PC-3 (cell line): ENCODE results near the gene KIF20B. TPM values are rescaled to one million over a fixed set of nuclear protein-coding genes. Genes with fewer than 3 reads are reported as not detected.

ENCODE experiments used
- ATAC-seq: fragments of 200-7000 bp; cut with Tn5 transposase; 2 replicates; pipeline ENCODE4 v1.9.1; 2020; ENCODE audit warnings: mild to moderate bottlenecking, moderate library complexity
- BruUV-seq: library from RNA; stranded (reverse); fragments of 400-500 nt; replicated peaks from 2 replicates; lab custom pipeline; 2021; lab: Mats Ljungman, UMichigan
- CTCF ChIA-PET: fragments of 300-600 bp; sonication (Branson Sonifier 250); formaldehyde crosslinking; loops from one replicate; lab custom pipeline; 2022; ENCODE audit warnings: antibody characterized with exemption; lab: Charles Lee
- POLR2A ChIA-PET: fragments of 300-600 bp; sonication (Branson Sonifier 250); formaldehyde crosslinking; loops from one replicate; lab custom pipeline; 2022; ENCODE audit warnings: antibody characterized with exemption; ENCODE audit not compliant: unreplicated experiment; lab: Charles Lee
- DNase-seq: peaks from one replicate; pipeline ENCODE4 v3.0.0-alpha.2; 2015
- H2AFZ ChIP-seq: fragments of 300-600 bp; sonication (generic); 2 replicates; pipeline ENCODE4 v1.6.0; 2016; ENCODE audit warnings: antibody characterized with exemption, low read length
- H3F3A ChIP-seq: fragments of 300-600 bp; sonication (generic); one replicate; pipeline ENCODE4 v1.6.0; 2017; ENCODE audit warnings: antibody characterized with exemption, low read length, control low read depth, mild to moderate bottlenecking; ENCODE audit not compliant: unreplicated experiment
- H3K27ac ChIP-seq: fragments of 300-600 bp; sonication (generic); 2 replicates; pipeline ENCODE4 v1.5.1; 2016; ENCODE audit warnings: mild to moderate bottlenecking, low read length
- H3K27me3 ChIP-seq: fragments of 300-600 bp; sonication (generic); 2 replicates; pipeline ENCODE4 v1.6.1; 2016; ENCODE audit warnings: low read length, mixed read lengths
- H3K36me3 ChIP-seq: fragments of 300-600 bp; sonication (generic); 2 replicates; pipeline ENCODE4 v1.6.1; 2016; ENCODE audit warnings: low read depth, mixed run types, low read length, mixed read lengths
- H3K4me1 ChIP-seq: fragments of 300-600 bp; sonication (generic); 2 replicates; pipeline ENCODE4 v1.5.1; 2016; ENCODE audit warnings: low read length; ENCODE audit not compliant: insufficient read depth
- H3K4me2 ChIP-seq: fragments of 300-600 bp; sonication (generic); 2 replicates; pipeline ENCODE4 v1.6.0; 2016; ENCODE audit warnings: low read length
- H3K4me3 ChIP-seq: fragments of 300-600 bp; sonication (generic); 2 replicates; pipeline ENCODE4 v1.5.1; 2016; ENCODE audit warnings: mild to moderate bottlenecking, low read length, mixed read lengths
- H3K79me2 ChIP-seq: fragments of 300-600 bp; sonication (generic); 2 replicates; pipeline ENCODE4 v1.6.1; 2017; ENCODE audit warnings: low read length, mixed read lengths
- H3K9ac ChIP-seq: fragments of 300-600 bp; sonication (generic); 2 replicates; pipeline ENCODE4 v1.6.0; 2016; ENCODE audit warnings: mild to moderate bottlenecking, low read length
- H3K9me2 ChIP-seq: fragments of 300-600 bp; sonication (generic); replicated peaks from 2 replicates; pipeline ENCODE4 v1.6.1; 2016; ENCODE audit warnings: mixed run types, low read length, mixed read lengths
- H3K9me3 ChIP-seq: fragments of 300-600 bp; sonication (generic); 2 replicates; pipeline ENCODE4 v1.6.1; 2016; ENCODE audit warnings: low read length, mixed read lengths
- H4K20me1 ChIP-seq: fragments of 300-600 bp; sonication (generic); 2 replicates; pipeline ENCODE4 v1.6.1; 2016; ENCODE audit warnings: low read length, mixed read lengths
- CTCF ChIP-seq: fragments of 300-600 bp; sonication (generic); conservative IDR thresholded peaks from 2 replicates; pipeline ENCODE4 v1.5.1; 2017; ENCODE audit warnings: antibody characterized with exemption, low read depth, mild to moderate bottlenecking, low read length
- EZH2 ChIP-seq: fragments of 300-600 bp; sonication (generic); IDR thresholded peaks from one replicate; pipeline ENCODE4 v1.6.1; 2017; ENCODE audit warnings: antibody characterized with exemption, mild to moderate bottlenecking, low read length; ENCODE audit not compliant: unreplicated experiment
- EZH2phosphoT487 ChIP-seq: fragments of 300-600 bp; sonication (generic); IDR thresholded peaks from 2 replicates; pipeline ENCODE4 v1.6.1; 2018; ENCODE audit warnings: mild to moderate bottlenecking, antibody characterized with exemption, low read length, borderline replicate concordance
- intact Hi-C: fragments of 100-400 bp; cut with micrococcal nuclease; formaldehyde crosslinking; loops from 2 replicates; pipeline ENCODE4 v1.9.0; 2023
- total RNA-seq: library from RNA; depleted of rRNA; stranded (reverse); fragments of >200 nt; gene quantifications from 2 replicates; pipeline ENCODE4 v1.2.3, GENCODE V29; 2014

The KIF20B gene
- total RNA-seq, 1 experiment from 2014 or later, result 12.6 TPM

GRCh38 chr10:89813546-89813945 lies 112.2 kb downstream of the KIF20B start:
- Histone ChIP-seq H3K27ac (no peak overlapping the region), H4K20me1 (no peaks in the 10 kb centered on the region), H2AFZ (no peak overlapping the region), H3K27me3 (no peaks in the 10 kb centered on the region), H3K4me3 (no peak overlapping the region), H3F3A (no peaks in the 10 kb centered on the region), H3K4me1 (no peaks in the 10 kb centered on the region), H3K36me3 (no peaks in the 10 kb centered on the region), H3K79me2 (no peaks in the 10 kb centered on the region), H3K4me2 (no peak overlapping the region), H3K9me3 (no peaks in the 10 kb centered on the region), H3K9ac (no peak overlapping the region), H3K9me2 (no peaks in the 10 kb centered on the region)
- no TSS peak for BruUV-seq
- TF ChIP-seq EZH2phosphoT487 (no peak), EZH2 (no peak), CTCF (no peak)
- DNase-seq (no peak), ATAC-seq (no peak)
- CTCF ChIA-PET, result no interaction called here
- intact Hi-C loops, result no loop called here
- POLR2A ChIA-PET, result no interaction called here

DNA sequence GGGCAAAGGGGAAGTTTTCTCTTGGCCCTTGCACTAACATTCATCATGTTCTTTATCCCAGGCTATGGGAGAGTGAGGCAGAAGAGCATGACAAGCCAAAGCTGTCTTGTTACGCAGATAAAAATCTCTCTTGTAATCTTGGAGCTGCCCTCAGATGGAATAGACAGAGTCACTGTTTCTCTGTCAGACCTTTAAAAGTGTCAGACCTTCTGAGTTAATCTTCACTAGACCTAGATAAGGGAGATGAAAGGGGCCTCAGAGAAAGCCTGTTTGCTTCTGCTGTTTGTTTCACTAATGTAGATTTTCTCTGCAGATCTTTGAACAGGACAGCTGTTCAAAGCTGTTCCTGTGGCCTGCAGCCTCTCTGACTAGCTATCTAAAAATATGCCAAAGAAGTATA lies 112.9 kb downstream of the KIF20B start:
- no peak overlapping the region for H3K9ac ChIP-seq

More for the DNA sequence above, 112.9 kb downstream of the KIF20B start:
- BruUV-seq, result no TSS peak
- no peak for ATAC-seq
- POLR2A ChIA-PET, result no interaction called here
- Histone ChIP-seq H3K4me2 (no peak overlapping the region), H3K4me3 (no peak overlapping the region), H3F3A (no peaks in the 10 kb centered on the region), H3K27me3 (no peaks in the 10 kb centered on the region), H3K9me3 (no peaks in the 10 kb centered on the region), H3K79me2 (no peaks in the 10 kb centered on the region), H3K4me1 (no peaks in the 10 kb centered on the region), H3K27ac (no peak overlapping the region), H2AFZ (no peak overlapping the region), H4K20me1 (no peaks in the 10 kb centered on the region), H3K9me2 (no peaks in the 10 kb centered on the region), H3K36me3 (no peaks in the 10 kb centered on the region)
- no peak for DNase-seq
- CTCF ChIA-PET, result no interaction called here
- TF ChIP-seq CTCF (no peak), EZH2phosphoT487 (no peak)
- intact Hi-C loops, result no loop called here
